NCI-H1048 (cell line): ENCODE results near the gene ARAP2.

ENCODE experiments used
- DNase-seq: peaks from one replicate; lab custom pipeline; 2025; lab: John Stamatoyannopoulos, UW

The ARAP2 gene

GRCh38 chr4:36256398-36256891, 12.1 kb upstream of the ARAP2 start:
- DNase-seq = no peak

GRCh38 chr4:36255577-36255976, 11.3 kb upstream of the ARAP2 start:
- no peak for DNase-seq

GRCh38 chr4:36254371-36254770, 10.1 kb upstream of the ARAP2 start:
- DNase-seq = no peak

- DNase-seq = no peak
Observed at GRCh38 chr4:36251983-36252382, 7.7 kb upstream of the ARAP2 start.

- DNase-seq = no peak
Observed at GRCh38 chr4:36249610-36250009, 5.3 kb upstream of the ARAP2 start.

- no peak for DNase-seq
Observed at GRCh38 chr4:36243355-36244256, 708 bp downstream of the ARAP2 start.

GRCh38 chr4:36242629-36243354, 1.5 kb downstream of the ARAP2 start:
- no peak for DNase-seq

GRCh38 chr4:36241771-36242170, 2.5 kb downstream of the ARAP2 start:
- no peak for DNase-seq

- DNase-seq = no peak
Observed at GRCh38 chr4:36237366-36238313, 6.7 kb downstream of the ARAP2 start.

- no peak for DNase-seq
Observed at GRCh38 chr4:36236159-36236558, 8.2 kb downstream of the ARAP2 start.

GRCh38 chr4:36235306-36235705, 9.0 kb downstream of the ARAP2 start:
- DNase-seq = no peak

GRCh38 chr4:36233567-36234266, 10.6 kb downstream of the ARAP2 start:
- no peak for DNase-seq

GRCh38 chr4:36230534-36230933, 13.8 kb downstream of the ARAP2 start:
- DNase-seq = no peak

- DNase-seq = no peak
Observed at GRCh38 chr4:36227913-36228312, 16.4 kb downstream of the ARAP2 start.

GRCh38 chr4:36226430-36227227, 17.7 kb downstream of the ARAP2 start:
- DNase-seq = no peak

- no peak for DNase-seq
Observed at GRCh38 chr4:36224972-36225903, 19.1 kb downstream of the ARAP2 start.

GRCh38 chr4:36222702-36223101, 21.6 kb downstream of the ARAP2 start:
- no peak for DNase-seq

- DNase-seq = no peak
Observed at GRCh38 chr4:36220776-36221175, 23.5 kb downstream of the ARAP2 start.

- DNase-seq = no peak
Observed at GRCh38 chr4:36218121-36218520, 26.2 kb downstream of the ARAP2 start.
